ENCODE results near the gene FSTL3.

Gene FSTL3

GRCh38 chr19:651114-651818 is 24.9 kb upstream of the FSTL3 start:
- ChIA-PET POLR2A (no interaction called here), CTCF (no interaction called here)
- no peak for DNase-seq (ENCODE audit: extremely low spot score)
- TF ChIP-seq CTCF (IDR thresholded peaks at IDR 0.05; ENCODE audit: control extremely low read depth, extremely low read depth, low read depth, missing control alignments), result no peak

GRCh38 chr19:651991-652390 is 24.2 kb upstream of the FSTL3 start:
- no peak for TF ChIP-seq CTCF (IDR thresholded peaks at IDR 0.05; ENCODE audit: control extremely low read depth, extremely low read depth, low read depth, missing control alignments)
- no peak for DNase-seq (ENCODE audit: extremely low spot score)
- POLR2A ChIA-PET, result no interaction called here
- CTCF ChIA-PET, result no interaction called here

GRCh38 chr19:652467-653389 is 23.5 kb upstream of the FSTL3 start:
- DNase-seq (ENCODE audit: extremely low spot score), result no peak
- CTCF ChIA-PET, result no interaction called here
- POLR2A ChIA-PET, result no interaction called here
- TF ChIP-seq CTCF (IDR thresholded peaks at IDR 0.05; ENCODE audit: control extremely low read depth, extremely low read depth, low read depth, missing control alignments), result no peak

- ChIA-PET POLR2A (no interaction called here), CTCF (no interaction called here)
- no peak for TF ChIP-seq CTCF (IDR thresholded peaks at IDR 0.05; ENCODE audit: control extremely low read depth, extremely low read depth, low read depth, missing control alignments)
- DNase-seq (ENCODE audit: extremely low spot score), result no peak
These were observed 22.8 kb upstream of the FSTL3 start for GRCh38 chr19:653425-653824.

GRCh38 chr19:655691-656090 is 20.5 kb upstream of the FSTL3 start:
- no peak for DNase-seq (ENCODE audit: extremely low spot score)
- no peak for TF ChIP-seq CTCF (IDR thresholded peaks at IDR 0.05; ENCODE audit: control extremely low read depth, extremely low read depth, low read depth, missing control alignments)
- CTCF ChIA-PET, result interaction anchor here (1.1 to 2.0 kb wide), 2 partner anchors 72 to 79 kb away, joined by 3 to 5 read pairs; no protein-coding TSS in a partner anchor
- POLR2A ChIA-PET, result no interaction called here

- no peak for TF ChIP-seq CTCF (IDR thresholded peaks at IDR 0.05; ENCODE audit: control extremely low read depth, extremely low read depth, low read depth, missing control alignments)
- DNase-seq (ENCODE audit: extremely low spot score), result no peak
- ChIA-PET CTCF (interaction anchor here (1.1 kb wide), 1 partner anchor 77 kb away, joined by 3 read pairs; no protein-coding TSS in a partner anchor), POLR2A (no interaction called here)
These were observed 19.2 kb upstream of the FSTL3 start for GRCh38 chr19:656751-657559.
